ENCODE results near the gene SEC14L5. TPM values are rescaled to one million over a fixed set of nuclear protein-coding genes. Genes with fewer than 3 reads are reported as not detected.

The SEC14L5 gene
- total and polyA plus RNA-seq, 10 of the 15 experiments (the other 5 are each of a cell fraction or from before 2014, with no cell fraction given): 0.01 TPM; not detected in 9

GRCh38 chr16:4979164-4979563 lies 21.0 kb downstream of the SEC14L5 start:
- 75% methylated on average over 7 of the region's 7 CpGs for WGBS (ENCODE audit: insufficient coverage, insufficient replicate concordance, low lambda C conversion rate, missing lambda C conversion rate)
- H4K20me1 ChIP-seq (ENCODE audit: control insufficient read depth, insufficient read depth): no peaks in the 10 kb centered on the region
- H3K9ac ChIP-seq (ENCODE audit: control insufficient read depth, insufficient read depth, low read length): no peak overlapping the region
- no peak for ATAC-seq
- no peaks in the 10 kb centered on the region; a peak in 1 of 4 replicates for H3K27me3 ChIP-seq (replicated peaks in 1 of 2; ENCODE audit: control insufficient read depth in 2 of 2, insufficient read depth in 2 of 2, low read length in 1 of 2)
- no peak for DNase-seq (ENCODE audit: low read depth, low spot score)
- H3K27ac ChIP-seq (ENCODE audit: control insufficient read depth, insufficient read depth): no peak overlapping the region
- intact Hi-C loops (cut with micrococcal nuclease; ENCODE audit: unreplicated experiment): loop anchor here (10.0 kb wide), 1 partner anchor 86 kb away; the partner anchor contains the start of gene C16orf89
- ChIA-PET CTCF (no interaction called here), SMC1A (ENCODE audit: uncharacterized antibody, unreplicated experiment) (no interaction called here), RAD21 (ENCODE audit: unreplicated experiment) (no interaction called here), POLR2A (no interaction called here)
- H3K79me2 ChIP-seq (ENCODE audit: control insufficient read depth, insufficient read depth, low read length): no peaks in the 10 kb centered on the region
- H3K4me1 ChIP-seq (ENCODE audit: control insufficient read depth, insufficient read depth, low read length): peaks cover 10% of the 10 kb centered on the region
- no peaks in the 10 kb centered on the region for H3K36me3 ChIP-seq (ENCODE audit: control insufficient read depth in 2 of 2, insufficient read depth in 2 of 2, low read length in 1 of 2)
- H3K4me3 ChIP-seq: no peak overlapping the region
- peaks cover 5% of the 10 kb centered on the region; the same call in 1 of the 3 replicates for H3K9me3 ChIP-seq (replicated peaks; ENCODE audit: control insufficient read depth, insufficient read depth, low read length)
- TF ChIP-seq CHD1 (IDR thresholded peaks at IDR 0.05; ENCODE audit: low read depth, low read length) (no peak), SREBF1 (IDR thresholded peaks at IDR 0.05; ENCODE audit: low read length) (no peak), ESRRA (IDR thresholded peaks at IDR 0.05; ENCODE audit: low read length) (no peak), NFXL1 (IDR thresholded peaks at IDR 0.05; ENCODE audit: borderline replicate concordance) (no peak), ZBTB4 (CRISPR knock-in tag; IDR thresholded peaks at IDR 0.05) (no peak), CEBPZ (IDR thresholded peaks at IDR 0.05; ENCODE audit: low read depth, low read length) (no peak), RCOR1 (conservative IDR thresholded peaks at IDR 0.05; ENCODE audit: low read depth, low read length) (no peak), EGR1 (IDR thresholded peaks at IDR 0.05; ENCODE audit: borderline replicate concordance in 1 of 2, low read depth in 2 of 2, low read length in 2 of 2) (no peak), E2F8 (IDR thresholded peaks at IDR 0.05; ENCODE audit: low read depth, partially characterized antibody) (no peak)
- no TSS peak for BruUV-seq (replicated peaks)
- no peak for FAIRE-seq
- no peak overlapping the region for H3K4me2 ChIP-seq (ENCODE audit: control insufficient read depth, insufficient read depth)
- H2AFZ ChIP-seq (ENCODE audit: control insufficient read depth, low read depth, low read length): no peak overlapping the region
- in situ Hi-C loops (cut with MboI): no loop called here

Data from GM12878 (cell line).